ENCODE data around the gene A2M.
A peak's percentile ranks its signal among the peaks of the same experiment; 100 is the strongest.
"Not testable (repeated sequence)": the region's sequence is repeated elsewhere in the genome, so short reads cannot be mapped to it uniquely, and the experiment has no call there.

Gene A2M

DNA sequence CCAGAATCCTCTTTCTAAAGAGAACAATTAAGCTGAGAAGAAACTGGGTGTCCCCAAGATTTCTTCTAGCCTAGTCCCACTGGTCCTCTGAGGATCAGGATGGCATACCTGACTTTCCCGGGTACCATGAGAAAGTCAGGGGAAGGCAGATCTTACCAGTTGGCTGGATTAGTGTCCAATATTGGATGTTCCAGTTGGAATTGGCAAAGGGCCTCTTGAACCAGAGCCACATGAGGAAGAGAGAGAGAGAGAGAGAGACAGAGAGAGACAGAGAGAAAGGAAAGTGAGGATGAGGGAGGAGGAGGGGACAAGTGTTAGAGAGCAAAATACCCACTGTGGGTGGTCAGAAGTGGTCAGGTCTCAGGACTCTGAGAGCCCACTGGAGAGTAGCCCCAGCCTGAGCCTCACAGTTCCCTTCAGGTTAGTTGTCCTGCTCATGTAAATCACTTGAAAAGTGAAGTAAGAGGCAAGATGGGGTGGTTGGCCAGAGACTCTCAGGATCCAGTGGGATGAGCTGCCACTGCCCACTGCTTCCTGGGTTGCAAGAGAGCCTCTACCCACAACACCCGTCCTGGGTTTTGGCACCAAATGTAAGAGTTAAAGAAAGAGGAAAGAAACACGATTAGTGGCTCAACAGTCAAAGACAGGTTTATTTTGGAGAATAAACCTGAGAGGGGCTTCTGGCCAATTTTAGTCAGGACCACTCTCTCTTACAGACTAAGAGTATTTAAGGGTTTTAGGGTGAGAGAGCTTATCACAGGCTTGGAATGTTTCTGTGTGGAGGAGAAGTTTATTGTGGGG lies 28.4 kb upstream of the A2M start:
- no peak for TF ChIP-seq CTCF (IDR thresholded peaks at IDR 0.05; ENCODE audit: low read depth, low read length)

GRCh38 chr12:9143137-9143536 lies 27.4 kb upstream of the A2M start:
- TF ChIP-seq CTCF (IDR thresholded peaks at IDR 0.05; ENCODE audit: low read depth, low read length): no peak
- no peak overlapping the region for H3K4me3 ChIP-seq (ENCODE audit: low read depth, low read length)

More for the DNA sequence above, 28.4 kb upstream of the A2M start:
- H3K4me3 ChIP-seq (ENCODE audit: low read depth, low read length): no peak overlapping the region

- not testable (repeated sequence) for H3K4me3 ChIP-seq (ENCODE audit: low read depth, low read length)
Measured at GRCh38 chr12:9139588-9140290, 24.0 kb upstream of the A2M start.

GRCh38 chr12:9135903-9136310 lies 20.2 kb upstream of the A2M start:
- H3K4me3 ChIP-seq (ENCODE audit: low read depth, low read length): no peak overlapping the region
- TF ChIP-seq CTCF (IDR thresholded peaks at IDR 0.05; ENCODE audit: low read depth, low read length): no peak

DNA sequence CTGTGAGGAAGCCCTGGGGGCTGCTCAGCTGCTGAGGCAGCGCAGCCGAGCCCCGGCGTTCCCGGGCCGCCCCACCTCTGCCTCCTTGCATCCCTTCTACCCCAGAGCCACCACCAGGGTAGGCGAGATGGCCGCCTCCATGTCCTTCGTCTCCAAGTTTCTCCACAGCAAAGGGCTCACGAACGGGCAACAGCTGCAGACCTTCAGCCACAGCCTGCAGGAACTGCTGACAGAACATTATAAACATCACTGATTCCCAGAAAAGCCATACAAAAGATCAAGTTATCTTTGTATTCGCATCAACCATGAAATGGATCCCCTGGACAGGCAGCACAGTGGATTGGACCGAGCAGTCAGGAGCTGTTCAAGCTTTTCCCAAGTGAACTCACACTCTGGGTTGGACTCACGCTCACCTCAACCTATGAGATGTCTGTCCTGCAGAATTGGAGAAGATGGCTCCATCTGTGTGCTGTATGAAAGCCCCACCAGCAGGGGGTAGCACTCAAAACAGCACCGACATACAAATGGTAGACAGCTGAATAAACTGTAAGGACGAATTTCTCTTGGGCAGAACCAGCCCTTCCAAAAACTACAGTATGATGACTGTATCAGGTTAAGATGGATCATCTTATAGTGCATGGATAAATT lies 19.4 kb upstream of the A2M start:
- no peak overlapping the region for H3K4me3 ChIP-seq (ENCODE audit: low read depth, low read length)
- TF ChIP-seq CTCF (IDR thresholded peaks at IDR 0.05; ENCODE audit: low read depth, low read length): 0 out of 2 replicates have a peak, but pooled peaks have one; percentile 24

- no peak overlapping the region for H3K4me3 ChIP-seq (ENCODE audit: low read depth, low read length)
- no peak for TF ChIP-seq CTCF (IDR thresholded peaks at IDR 0.05; ENCODE audit: low read depth, low read length)
Measured at GRCh38 chr12:9133216-9133916, 17.6 kb upstream of the A2M start.

- no peak for TF ChIP-seq CTCF (IDR thresholded peaks at IDR 0.05; ENCODE audit: low read depth, low read length)
- no peak overlapping the region for H3K4me3 ChIP-seq (ENCODE audit: low read depth, low read length)
Measured at GRCh38 chr12:9132008-9132535, 16.4 kb upstream of the A2M start.

Measured in WI38 (cell line).